Stimulated activated CD4-positive, alpha-beta T cell treated with anti-CD3 and anti-CD28 coated beads, TNF-alpha, amount 100 ng/mL, for 4 hours (primary cell): Measurements from ENCODE around the gene ESRRA.
A peak's percentile ranks its signal among the peaks of the same experiment; 100 is the strongest.

Experiments used
- DNase-seq, 3 experiments: peaks; one replicate each; pipeline ENCODE4 v3.0.0-alpha.2; 2020; ENCODE audit warnings: low read depth in 3 of 3

Gene ESRRA

DNA sequence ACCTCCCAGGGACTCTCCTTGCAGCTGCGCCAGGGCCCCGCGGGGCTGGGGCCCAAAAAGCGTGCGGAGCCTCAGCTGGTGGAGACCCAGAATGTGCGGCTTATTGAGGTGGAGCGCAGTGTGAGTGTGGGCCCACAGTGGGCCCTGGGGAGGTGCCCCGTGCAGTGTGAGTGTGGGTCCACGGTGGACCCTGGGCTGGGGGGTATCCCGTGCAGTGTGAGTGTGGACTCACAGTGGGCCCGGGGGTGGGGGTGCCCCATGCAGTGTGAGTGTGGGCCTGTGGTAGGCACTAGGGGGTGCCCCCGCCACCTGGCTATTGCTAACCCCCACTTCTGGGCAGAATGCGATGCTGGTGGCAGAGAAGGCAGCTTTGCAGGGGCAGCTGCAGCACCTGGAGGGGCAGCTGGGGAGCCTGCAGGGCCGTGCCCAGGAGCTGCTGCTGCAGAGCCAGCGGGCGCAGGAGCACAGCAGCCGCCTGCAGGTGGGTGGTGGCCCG is 45.9 kb downstream of the ESRRA start:
- DNase-seq: no peak

DNA sequence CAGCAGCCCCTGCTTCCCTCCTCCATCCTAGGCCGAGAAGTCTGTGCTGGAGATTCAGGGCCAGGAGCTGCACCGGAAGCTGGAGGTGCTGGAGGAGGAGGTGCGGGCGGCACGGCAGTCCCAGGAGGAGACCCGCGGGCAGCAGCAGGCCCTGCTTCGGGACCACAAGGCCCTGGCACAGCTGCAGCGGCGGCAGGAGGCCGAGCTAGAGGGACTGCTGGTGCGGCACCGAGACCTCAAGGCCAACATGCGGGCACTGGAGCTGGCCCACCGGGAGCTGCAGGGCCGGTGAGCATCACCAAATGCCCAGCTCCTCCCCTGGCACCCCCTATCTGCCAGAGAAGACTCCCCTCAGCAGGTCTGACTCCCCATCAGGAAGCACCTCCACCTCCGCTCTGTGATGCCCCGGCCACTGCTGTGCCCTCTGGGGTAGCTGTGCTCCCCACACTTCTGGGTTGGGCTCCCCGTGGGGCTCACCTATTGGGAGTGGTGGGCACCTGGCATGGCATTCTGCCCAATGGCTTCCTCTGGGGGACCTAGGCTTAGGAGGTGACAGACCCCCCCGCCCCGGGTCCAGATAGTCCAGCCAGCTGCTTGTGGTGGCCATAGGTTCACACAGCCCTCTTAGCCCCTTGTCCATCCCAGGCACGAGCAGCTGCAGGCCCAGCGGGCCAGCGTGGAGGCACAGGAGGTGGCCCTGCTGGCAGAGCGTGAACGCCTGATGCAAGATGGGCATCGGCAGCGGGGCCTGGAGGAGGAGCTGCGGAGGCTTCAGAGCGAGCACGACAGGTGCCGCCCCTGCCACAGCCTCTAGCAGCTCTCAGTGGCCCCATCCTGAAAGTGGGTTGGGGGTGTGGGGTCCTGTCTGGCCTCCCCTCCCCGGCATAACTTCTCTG is 47.0 kb downstream of the ESRRA start:
- DNase-seq: no peak

DNA sequence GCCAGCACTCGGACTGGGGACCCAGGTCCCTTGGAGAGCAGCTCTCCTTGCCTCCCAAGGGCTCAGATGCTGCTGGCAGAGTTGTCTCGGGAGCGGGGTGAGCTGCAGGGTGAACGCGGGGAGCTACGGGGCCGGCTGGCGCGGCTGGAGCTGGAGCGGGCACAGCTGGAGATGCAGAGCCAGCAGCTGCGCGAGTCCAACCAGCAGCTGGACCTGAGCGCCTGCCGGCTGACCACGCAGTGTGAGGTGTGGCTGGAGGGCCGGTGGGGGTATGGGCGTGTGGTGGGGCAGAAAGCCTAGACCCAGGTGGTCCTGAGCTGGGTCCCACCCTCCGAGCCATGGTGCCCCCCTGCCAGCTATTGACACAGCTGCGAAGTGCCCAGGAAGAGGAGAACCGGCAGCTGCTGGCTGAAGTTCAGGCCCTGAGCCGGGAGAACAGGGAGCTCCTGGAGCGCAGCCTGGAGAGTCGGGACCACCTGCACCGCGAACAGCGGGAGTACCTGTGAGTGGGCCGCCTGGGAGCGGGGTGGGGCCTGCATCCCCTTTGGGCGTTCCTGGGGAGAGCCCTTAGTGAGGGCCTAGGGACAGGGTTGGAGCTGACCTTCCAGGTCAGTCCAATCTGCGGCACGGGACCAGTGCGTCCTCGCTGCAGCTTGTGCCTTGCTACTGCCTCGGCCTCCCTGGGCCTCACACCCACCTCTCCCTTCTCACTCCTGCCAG is 47.8 kb downstream of the ESRRA start:
- DNase-seq: no peak

DNA sequence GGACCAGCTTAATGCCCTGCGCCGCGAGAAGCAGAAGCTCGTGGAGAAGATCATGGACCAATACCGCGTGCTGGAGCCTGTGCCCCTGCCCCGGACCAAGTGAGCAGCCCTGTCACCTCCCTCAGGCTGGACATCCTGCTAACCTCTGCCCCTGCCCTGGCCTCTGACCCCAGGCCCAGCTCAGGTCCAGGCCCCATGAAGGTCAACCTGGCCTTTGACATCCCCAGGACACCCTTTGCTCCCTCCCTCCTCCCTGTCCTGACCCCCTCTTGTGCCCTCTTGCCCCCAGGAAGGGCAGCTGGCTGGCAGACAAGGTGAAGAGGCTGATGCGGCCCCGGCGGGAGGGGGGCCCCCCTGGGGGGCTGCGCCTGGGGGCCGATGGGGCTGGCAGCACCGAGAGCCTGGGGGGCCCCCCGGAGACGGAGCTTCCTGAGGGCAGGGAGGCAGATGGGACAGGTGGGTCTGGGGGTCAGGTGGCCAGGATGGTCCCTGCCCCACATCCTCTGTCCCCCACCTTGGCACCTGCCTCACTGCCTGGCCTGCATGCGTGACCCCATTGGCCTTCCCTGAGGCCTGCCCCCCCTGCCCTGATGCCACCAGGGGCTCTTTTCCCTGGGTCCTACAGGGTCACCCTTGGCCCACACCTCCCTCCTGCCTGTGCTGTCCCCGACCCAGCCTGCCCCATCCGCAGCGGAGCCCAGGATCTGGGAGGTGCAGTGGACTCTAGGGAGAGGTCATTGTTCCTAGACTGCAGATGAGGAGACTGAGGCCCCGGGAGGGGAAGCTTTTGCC is 48.6 kb downstream of the ESRRA start:
- DNase-seq: no peak

DNA sequence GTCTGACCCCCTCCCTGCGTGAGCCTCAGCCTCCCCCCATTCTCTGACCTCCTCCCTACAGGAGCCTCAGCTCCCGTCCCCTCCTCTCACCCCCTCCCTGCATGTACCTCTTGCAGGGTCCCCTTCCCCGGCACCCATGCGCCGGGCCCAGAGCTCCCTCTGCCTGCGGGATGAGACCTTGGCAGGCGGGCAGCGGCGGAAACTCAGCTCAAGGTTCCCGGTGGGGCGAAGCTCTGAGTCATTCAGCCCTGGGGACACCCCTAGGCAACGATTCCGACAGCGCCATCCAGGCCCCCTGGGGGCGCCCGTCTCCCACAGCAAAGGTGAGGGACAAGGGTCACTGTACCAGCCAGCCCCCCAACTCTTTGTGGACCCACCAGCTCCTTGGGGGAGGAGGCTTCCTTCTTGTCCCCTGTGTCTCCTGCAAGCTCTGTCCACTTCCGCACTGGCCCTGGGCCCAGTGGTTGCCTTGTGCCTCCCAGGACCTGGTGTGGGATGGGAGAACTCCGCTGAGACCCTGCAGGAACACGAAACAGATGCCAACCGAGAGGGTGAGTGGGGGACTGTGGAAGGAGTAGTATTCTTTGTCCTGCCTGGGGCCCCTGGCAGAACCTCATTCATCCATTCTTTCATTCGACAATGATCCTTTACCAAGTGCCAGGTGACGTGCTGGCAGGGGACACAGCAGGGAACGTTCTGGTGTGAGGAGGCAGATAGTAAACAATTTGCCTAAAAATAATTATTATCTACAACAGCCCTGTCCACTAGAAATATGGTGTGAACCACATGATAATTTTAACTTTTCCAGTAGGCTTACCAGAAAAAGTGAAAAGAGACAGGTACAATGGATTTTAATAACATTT is 50.0 kb downstream of the ESRRA start:
- DNase-seq: no peak

DNA sequence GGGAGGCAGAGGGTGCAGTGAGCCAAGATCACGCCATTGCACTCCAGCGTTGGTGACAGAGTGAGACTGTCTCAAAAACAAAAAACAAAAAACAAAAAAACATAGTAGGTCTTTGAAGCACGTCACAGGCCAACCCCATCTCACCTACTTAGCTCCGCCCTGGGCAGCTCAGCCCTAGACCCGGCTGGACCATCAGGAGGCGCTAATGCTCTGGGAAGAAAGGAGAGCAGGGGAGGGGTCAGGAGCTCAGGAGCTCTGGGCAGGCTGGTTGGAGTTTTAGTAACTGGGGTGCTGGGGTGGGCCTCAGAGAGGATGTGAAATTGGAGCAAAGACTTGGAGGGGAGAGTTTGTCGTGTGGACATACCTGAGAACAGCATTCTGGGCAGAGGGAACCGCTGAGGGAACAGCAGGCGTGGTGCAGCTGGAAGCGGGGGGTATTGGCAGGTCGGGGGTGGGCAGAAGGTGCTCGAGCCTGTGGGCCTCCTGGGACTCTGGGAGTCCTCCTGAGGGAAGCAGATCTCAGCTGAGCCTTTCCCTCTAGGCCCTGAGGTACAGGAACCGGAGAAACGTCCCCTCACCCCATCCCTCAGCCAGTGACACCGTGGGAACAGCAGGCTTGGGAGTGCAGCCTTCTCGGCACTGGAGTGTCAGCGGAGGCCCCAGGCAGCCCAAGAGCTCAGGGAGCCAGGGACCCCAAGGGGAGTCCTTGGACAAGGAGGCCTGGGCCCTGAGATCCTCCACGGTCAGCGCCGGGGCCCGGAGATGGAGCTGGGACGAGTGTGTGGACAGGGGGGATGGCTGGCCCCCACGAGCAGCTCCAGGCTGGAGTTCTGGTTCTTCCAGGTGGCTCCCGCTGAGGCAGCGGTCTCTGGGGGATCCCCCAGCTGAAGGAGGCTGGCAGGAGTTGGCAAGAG is 51.4 kb downstream of the ESRRA start:
- no peak for DNase-seq

DNA sequence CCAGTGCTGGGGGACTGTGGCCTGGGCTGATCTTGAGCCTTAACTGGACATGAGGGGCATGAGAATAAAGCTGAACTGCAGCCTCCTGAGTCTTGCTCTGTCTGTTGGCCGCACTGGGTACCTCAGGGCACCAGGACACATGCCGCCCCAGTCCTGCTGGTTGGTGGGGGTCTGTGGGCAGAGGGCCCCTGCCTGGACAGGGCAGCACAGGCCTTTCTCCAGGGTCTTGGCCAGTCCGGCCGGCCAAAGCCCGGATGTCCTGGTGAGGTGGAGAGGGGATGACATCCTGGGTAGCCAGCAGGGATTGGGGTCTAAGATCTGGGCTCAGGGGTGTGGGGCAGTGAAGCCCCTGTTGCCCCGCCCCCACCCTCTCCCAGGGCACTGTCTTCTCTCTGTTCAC is 52.1 kb downstream of the ESRRA start:
- DNase-seq: no peak

DNA sequence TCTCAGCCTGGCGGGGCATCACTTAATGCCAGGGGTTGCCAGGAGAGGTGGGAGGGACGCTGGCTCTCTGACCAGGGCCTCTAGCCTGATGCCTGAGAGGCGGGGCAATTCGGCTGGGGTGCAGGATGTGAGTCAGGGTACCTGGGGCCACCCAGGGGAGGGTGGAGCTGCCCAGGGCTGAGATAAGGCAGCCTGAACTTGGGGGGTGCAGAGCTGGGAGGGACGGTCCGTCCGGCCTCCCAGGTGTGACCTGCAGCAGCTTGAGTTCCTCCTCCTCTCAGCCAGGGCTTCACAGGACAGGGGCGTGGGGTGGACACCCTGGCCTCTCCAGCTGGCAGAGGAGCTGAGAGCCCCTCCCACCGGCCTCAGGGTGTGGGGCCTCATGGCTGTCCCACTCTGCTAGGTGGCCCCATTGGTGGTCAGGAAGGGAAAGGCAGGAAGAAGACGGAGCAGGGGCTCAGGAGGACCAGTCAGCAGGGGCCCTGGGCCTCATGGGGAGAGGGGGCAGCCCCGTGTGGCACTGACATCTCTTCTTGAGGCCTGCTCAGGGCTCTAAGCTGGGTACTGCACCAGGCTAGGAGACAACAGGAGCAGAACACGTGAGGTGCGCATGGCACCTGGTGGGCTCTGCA is 52.7 kb downstream of the ESRRA start:
- DNase-seq: peak in 1 of 3 experiments; percentile 18

DNA sequence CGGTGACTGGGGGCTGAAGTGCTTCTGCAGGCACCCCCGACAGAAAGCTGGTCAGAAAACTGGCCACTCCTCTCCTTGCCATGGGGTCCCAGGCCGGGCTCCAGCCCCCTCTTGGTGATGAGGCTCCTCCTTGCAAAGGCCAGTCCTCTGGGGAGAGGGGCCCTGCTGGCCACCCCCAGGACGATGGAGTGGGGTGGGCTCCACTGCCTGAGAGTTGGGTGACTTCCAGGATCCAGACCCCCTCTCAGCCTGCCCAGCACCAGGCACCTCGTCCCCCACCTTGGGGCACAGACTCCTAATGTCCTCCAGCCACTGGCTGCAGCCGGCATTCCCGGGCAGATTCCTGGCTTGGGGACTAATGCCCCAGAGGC is 53.2 kb downstream of the ESRRA start:
- no peak for DNase-seq

DNA sequence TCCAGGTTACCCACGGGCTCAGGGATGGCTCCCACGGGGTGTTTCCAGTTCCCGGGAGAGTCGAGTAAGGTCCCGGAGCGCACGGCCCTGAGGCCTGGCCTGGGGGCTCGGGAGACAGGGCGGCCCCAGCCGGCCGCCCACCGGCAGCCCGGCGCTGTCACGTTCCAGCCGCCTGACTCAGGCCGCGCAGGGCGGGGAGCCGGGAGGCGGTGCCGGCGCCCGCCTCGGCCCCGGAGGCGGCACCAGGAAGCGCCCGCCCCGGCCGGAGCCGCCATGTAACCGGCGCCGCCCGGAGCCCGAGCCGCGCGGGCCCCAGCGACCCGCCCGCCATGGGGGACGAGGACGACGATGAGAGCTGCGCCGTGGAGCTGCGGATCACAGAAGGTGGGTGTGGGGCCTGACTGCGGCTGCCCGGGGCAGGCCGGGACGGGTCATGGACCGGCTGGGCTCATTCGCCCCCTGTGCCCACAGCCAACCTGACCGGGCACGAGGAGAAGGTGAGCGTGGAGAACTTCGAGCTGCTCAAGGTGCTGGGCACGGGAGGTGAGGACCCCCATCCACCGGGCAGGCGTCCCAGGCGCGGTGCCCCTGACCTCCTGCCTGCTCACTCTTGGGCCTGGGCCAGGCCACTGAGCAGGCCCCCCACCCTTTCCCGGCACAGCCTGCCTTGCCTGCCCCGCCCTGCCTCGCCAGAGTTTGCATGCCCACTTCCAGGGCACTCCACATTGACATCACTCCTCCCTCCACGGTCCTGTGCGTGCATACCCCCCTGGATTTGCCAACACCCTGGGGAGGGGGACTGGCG is 53.8 kb downstream of the ESRRA start, which contains the start of gene RPS6KA4:
Gene RPS6KA4 (plus strand): TSS at position 256 of the 805 bp plus-strand sequence. CDS start 74 bp downstream, at position 330.
- DNase-seq: peak in 1 of 3 experiments; percentile 35

DNA sequence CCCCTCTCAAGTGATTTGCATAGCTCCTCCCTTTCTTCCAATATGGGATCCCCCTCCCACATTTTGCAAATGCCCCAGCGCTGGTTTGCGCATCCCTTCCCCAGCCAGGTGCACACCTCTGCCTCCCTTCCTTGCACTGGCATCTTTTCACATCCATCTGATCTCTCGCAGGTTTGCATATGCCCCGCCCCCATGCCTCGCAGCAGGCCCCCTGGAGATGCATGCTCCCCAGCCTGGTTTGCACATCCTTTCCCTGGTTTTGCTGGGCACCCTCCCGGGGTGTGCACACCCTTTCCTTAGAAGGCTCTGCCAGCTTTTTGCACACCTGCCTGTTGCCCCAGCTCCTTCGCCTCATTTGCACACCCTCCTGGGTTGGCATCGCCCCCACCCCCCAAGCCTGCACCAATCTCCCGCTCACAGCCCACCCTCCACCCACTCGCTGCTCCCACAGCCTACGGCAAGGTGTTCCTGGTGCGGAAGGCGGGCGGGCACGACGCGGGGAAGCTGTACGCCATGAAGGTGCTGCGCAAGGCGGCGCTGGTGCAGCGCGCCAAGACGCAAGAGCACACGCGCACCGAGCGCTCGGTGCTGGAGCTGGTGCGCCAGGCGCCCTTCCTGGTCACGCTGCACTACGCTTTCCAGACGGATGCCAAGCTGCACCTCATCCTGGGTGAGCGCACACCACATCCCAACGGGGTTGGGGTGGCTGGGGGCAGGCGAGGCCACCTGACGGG is 54.6 kb downstream of the ESRRA start:
- DNase-seq: peak in 1 of 3 experiments; percentile 13

DNA sequence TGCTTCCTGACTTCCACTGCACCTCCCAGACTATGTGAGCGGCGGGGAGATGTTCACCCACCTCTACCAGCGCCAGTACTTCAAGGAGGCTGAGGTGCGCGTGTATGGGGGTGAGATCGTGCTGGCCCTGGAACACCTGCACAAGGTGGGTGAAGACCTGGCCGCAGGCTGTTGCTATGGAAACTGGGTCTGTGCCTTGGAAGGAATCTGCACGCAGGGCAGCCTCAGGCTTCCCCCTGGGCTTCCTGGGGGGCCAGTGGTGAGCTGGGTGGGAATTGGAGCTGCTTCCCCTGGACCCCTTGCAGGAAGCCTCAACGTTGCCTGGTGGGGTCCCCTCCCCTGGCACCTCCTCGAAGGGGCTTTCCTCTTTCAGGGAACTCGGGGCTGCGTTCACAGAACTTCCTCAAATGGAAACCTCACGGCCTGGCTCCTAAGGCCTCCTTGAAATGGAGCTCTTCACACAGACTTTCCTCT is 55.2 kb downstream of the ESRRA start:
- DNase-seq: no peak

DNA sequence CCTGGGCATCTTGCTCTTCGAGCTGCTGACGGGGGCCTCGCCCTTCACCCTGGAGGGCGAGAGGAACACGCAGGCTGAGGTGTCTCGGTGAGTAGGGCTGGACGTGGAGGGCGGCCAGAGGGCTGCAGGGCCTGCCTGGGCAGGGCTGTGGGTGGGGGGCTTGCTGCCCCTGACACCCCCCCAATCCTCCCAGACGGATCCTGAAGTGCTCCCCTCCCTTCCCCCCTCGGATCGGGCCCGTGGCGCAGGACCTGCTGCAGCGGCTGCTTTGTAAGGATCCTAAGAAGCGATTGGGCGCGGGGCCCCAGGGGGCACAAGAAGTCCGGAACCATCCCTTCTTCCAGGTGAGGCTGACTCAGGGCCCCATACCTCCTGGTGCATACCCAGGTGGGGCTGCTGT is 56.3 kb downstream of the ESRRA start:
- no peak for DNase-seq

DNA sequence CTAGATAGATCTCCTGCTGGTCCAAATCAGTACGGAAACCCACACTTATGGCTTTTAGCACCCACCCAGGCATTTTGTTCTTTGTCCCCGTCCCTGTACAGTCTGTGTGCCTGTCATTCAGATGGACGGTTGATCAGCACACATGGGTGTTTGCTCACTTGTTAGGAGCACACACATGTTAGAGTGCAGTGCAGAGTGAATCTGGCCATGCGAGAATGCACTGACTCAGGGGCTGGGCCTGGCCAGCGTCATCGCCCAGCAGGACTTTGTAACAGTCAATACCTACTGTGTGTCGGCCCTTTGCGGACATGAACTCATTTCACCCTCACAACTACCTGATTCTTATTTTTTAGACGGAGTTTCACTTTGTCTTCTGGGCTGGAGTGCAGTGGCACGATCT is 57.0 kb downstream of the ESRRA start:
- DNase-seq: no peak

DNA sequence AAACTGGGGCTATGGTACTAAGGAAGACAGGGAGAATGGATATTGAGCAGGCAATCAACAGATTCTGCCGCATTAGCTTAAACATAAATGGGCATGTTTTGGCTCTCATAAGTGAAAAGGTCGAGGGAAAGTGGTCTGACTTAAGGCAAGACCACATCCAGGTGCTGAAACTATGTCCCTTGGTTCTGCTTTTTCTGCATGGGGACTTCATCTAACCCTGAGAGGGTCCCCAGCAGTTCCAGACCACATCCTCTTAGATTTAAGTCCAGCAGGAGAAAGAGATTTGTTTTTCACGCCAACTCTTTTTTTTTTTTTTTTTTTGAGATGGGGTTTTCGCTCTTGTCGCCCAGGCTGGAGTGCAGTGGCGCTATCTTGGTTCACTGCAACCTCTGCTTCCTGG is 59.1 kb downstream of the ESRRA start:
- DNase-seq: no peak

DNA sequence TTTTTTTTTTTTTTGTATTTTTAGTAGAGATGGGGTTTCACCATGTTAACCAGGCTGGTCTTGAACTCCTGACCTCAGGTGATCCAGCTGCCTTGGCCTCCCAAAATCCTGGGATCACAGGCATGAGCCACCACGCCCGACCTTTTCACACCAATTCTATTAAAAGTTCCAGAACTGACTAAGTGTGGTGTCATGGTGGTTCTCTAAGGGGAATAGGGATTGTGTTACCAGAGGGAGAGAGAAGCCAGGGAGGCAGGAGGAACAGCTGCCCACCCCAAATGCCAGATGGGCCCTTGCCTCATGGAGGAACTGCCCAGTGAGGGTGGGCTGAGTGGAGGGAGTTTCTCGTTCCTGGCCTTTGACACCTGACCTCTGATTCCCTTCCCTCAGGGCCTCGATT is 59.6 kb downstream of the ESRRA start:
- DNase-seq: no peak
